DMS153 treated with DMSO at 0.1 percent for 48 hours (cell line): ENCODE data around the gene CHD9.

ENCODE experiments used
- DNase-seq: peaks from one replicate; lab custom pipeline; 2025; ENCODE audit not compliant: unreplicated experiment; lab: John Stamatoyannopoulos, UW

Gene CHD9

DNA sequence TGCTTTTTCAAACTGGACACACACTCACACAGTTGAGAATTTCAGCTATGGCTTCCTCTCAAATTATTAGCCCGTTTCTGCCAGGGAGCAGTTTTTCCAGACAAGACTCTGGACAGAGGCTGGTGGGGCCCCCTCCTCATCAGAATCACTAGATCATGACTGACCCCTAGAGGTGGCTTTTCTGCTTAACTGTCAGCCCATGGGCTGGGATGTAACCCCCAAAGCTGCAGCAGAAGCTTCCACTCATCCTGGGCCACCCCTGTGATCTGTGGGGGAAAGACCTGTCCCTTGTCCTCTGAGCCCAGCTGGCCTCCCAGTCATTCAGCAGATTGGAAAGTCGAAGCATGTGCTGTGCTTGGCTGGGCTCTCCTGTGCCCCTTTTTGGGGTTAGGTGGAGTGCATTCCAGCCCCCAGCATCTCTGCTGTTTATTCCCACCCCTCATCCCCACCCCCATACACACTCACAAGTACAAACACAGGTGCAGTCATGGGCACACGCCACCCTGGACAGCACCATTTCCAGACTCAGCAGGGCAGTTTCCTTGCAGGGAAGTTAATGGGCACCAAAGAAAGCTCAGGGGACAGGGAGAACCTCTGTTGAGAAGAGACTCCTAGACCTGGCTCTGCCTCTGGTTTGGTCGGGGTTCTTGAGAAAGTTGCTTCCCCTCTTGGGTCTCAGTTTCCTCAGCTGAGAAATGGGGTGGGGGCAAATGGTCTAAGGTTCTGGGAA, 301.9 kb downstream of the CHD9 start:
- DNase-seq: no peak

DNA sequence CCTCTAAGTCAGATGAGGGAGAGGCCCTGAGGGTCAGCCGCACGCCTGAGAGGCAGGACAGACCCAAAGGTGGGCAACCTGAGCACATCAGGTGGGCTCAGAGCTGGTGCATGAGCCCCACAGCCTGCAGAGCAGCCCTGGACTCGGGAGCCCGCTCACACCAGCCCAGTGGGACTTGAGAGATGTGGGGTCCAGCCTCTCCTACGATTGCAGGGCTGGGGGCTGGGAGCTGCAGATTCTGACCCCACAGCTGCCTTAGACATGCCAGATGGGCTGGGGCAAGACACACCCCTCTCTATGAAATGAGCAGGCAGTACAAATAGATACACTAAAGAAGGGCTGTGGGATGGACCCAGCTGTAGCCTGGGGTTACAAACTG, 302.4 kb downstream of the CHD9 start:
- DNase-seq: no peak

DNA sequence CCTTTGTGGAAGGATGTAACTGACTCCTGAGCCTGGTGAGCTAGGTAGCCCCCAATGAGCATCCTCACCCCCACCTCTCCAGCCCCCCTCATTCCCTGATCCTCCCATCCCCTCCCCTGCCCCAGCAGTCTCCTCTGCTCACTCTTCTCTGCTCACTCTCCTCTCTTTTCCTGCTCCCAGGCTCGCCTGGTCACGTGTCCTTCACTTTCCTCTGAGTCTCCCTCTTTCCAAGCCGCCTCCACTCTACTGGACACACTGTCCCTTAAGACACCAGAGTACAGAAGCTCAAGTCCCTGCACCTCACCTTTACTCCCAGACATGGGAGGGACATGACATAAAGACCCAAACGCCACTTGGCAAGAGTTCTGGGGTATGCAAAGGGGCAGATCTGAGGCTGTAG, 303.2 kb downstream of the CHD9 start:
- no peak for DNase-seq

DNA sequence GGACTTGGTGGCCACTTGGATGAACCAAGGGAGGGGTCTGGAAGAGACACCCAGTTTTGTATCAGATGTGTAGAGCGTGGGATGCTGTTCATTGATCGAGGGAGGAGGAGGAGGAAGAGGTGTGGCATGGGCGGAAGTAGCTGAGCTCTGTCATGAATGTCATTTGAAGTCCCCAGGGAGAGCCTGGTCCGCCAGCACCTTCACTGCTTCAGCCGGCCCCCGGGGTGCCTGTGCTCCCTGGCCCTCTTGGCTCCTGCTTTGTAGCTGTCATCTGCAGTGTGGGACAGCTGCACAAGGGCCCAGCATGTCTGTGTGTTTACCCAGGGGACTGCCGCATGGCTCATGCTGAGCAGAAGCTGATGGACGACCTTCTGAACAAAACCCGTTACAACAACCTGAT, 304.1 kb downstream of the CHD9 start:
- DNase-seq: no peak

DNA sequence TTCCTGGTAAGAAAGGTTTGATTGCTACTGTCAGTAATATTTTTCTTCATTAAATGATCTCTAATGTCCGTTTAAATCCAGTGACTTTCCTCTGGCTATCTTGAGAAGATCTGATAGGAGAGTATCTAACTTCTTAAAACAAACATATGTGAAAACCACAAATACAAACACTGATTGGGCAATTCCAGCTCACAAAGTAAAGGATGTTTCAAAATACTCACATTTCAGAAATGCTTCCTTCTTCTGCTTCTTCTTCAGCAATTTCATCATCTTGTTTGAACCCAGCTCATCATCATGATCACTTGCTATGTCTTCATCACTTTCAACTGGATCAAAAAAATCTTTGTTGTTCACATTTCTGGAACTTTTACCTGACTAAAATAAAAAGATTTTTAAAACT, 315.1 kb downstream of the CHD9 start:
- no peak for DNase-seq

DNA sequence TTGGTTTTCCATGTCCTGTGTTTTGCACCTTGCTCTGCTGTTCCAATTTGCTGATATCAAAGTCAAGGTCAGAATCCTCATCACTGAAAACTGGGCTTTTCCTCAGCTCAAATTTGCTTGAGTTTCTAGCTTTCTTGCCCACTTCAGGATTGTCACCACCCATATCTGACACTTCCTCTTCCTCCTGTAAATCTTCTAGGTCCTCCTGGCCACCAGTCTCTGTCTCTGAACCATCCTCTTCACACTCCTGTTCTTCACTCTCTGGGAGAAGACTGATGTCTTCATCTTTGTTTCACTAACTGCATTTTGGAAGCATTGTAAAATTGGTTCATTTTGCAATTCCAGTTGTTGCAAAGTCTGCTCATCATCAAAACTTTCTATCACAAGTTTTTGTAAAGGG, 316.0 kb downstream of the CHD9 start:
- no peak for DNase-seq

DNA sequence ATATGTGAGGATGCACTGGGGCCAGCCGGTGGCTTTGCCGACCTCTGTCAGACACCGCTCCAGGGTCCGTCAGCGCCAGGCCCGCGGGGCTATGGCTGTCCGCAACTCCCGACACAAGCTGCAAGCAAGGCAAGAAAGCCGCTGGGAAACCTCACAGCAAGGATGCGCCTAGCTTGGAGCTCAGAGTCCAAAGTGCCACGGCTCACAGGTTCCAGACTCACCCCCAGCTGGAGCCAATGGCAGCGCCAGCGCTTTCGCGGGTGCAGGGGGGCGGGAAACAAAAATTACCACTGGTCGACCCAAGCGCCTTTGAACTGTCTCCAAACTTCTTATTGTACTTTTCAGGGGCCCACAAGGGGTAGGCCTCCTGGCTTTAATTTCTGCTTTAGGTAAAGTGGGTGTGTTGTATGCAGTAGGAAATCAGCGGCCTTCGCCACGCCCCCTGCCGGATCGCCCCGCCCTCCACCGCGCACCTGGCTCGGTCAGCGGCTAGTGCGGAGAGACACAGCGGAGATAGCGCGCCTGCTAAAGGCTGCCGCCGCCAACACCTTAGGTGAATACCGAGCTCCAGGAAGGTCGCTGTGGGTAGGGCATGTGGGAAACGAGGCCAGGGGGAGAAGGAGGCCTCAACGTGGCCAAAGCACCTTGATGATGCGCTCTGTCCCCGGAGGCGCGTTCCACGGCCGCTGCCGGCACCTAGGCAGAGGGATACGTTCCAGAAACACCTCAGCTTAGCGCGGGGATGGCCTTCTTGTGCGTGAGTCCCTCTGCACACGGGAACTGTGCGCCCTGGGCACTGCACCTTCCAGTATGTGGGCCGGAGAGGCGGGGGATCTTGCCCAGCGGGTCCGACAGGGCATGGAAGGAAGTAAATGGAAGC, 318.4 kb downstream of the CHD9 start:
- no peak for DNase-seq

DNA sequence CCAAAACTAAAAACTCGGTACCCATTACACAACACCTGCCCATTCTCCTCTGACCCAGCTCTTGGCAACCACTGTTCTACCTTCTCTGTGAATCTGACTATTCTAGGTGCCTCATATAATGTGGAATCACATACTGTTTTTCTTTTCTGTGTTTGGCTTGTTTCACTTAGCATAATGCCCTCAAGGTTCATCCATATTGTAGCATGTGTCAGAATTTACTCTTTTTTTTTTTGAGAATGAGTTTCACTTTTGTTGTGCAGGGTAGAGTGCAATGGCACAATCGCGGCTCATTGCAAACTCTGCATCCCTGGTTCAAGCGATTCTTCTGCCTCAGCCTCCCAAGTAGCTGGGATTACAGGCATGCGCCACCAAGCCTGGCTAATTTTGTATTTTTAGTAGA, 320.0 kb downstream of the CHD9 start:
- no peak for DNase-seq

DNA sequence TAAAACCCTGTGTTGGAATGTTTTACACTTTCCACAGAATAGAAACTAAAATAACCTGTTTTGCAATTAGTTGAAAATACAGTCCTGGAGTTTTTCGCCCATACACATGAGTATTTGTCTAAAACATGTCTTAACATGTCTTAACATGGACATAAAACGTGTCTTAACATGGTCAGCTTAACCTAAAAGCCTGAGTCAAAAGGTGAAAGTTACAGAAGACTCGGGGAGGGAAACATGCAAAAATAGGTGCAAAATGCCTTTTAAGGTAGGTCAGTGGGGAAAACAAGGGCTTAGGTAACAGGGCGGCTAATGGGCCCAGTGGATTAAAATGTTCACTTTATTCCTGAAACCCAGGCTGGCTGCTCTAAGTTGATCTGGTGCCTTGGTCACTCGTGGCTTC, 323.3 kb downstream of the CHD9 start:
- DNase-seq: no peak
